Caki2 (cell line): ENCODE data around the gene SPDYE1. TPM values are rescaled to one million over a fixed set of nuclear protein-coding genes. Genes with fewer than 3 reads are reported as not detected.
A peak's percentile ranks its signal among the peaks of the same experiment; 100 is the strongest.
"Not testable (repeated sequence)": the region's sequence is repeated elsewhere in the genome, so short reads cannot be mapped to it uniquely, and the experiment has no call there.

Experiments
- DNase-seq: peaks from one replicate; pipeline ENCODE4 v3.0.0-alpha.2; 2015; ENCODE audit warnings: low read depth
- in situ Hi-C: cut with HindIII; loops from 2 replicates; pipeline ENCODE4 v1.10.0; 2016; ENCODE audit warnings: low sequenced_read_pairs, low pct_unique_long_range_greater_than_20kb, mixed read lengths
- total RNA-seq: library from RNA; depleted of rRNA; stranded (reverse); fragments of >200 nt; shearing (Covaris generic); gene quantifications from 2 replicates; pipeline ENCODE4 v1.2.3, GENCODE V29; 2014; ENCODE audit warnings: low replicate concordance

SPDYE1 gene
- total RNA-seq, 1 experiment from 2014 or later, result not detected

DNA sequence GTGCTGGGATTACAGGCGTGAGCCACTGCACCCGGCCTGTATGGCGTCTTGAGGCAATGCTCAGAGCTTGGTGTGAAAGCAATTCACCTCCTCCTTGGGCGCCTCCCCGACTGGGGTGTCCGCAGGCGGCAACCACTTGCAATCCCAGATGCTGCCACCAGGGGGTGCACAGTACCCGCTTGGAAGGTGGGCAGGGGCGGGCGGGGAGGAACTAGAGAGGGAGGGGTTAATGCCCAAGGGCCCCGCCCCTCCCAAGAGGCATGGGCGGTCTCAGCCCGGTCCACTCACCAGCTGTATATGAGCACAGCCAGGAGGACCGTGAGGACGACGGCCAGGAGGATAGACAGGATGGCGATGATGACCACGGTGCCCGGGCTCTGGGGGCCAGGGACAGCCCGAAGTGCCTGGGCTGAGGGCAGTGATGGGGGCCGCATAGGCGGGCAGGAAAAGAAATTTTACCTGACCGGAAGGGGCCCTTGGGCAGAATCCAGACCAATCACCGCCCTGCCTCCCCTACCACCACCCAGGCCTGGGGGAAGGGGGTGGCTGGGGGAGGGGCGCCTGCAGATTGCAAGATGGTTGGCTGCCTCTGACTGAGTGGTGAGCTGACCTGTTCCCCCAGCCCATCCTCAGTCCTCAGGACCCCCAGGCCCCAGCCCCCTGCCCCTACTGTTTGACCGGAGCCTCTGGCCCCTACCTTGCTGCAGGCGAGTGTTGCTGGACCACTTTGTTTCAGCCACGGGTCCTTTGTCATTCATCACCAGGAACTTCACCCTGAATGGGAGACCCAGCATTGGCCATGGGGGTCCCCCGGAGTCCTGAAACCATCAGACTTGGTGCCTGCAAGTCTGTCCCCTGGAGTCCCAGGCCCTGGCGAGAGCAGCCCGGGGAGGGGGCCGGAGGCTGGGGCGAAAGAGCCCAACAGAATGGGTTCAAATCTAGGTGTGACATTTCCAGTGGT, 11.5 kb upstream of the SPDYE1 start:
- peak; percentile 75 for DNase-seq
- in situ Hi-C loops, result not testable (repeated sequence)

DNA sequence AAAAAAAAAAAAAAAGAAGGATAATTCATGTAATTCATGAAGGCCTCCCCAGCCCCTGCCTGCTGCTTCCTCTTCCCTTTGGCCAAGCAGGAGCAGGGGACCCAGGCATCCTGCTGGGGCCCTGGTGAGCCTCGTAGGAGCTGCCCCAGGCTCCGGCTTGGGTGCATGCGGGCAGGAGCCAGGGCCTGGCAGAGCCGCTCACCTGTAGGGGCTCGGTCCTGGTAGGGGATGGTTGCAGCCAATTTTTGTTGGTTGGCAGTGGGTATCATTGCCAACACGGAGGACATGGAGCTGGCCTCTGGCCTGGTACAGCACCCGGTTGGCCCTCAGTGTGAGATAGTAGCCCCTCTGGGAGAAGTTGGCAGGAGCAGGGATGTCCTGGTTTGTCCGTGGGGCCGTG, 10.2 kb upstream of the SPDYE1 start:
- in situ Hi-C loops, result not testable (repeated sequence)

DNA sequence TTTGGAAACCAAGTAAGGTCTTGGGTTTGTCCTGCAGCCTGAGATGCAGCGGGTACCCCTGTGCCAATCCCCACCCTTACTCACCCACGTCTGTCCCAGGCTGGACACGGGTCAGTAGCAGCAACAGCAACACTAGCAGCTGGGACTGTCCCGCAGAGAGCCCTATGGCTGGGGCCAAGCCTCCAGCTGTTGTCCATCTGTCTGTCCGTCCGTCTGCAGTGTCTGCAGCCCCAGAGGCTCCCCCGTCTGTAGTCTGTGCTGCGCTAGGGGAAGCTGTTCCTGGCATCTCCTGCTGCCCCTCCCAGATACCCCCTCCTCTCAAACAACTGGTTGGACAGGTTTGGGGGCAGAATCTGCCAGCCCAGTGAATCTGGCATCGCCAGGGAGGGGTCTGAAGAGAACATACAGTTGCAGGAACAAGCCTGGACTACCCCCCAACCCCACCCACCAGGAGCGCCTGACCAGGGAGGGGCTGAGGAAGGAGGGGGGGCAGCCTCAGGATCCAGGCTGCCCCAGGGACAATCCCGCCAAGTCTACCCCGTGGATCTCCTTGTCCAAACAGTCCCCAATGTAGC, 7.6 kb upstream of the SPDYE1 start:
- DNase-seq, in situ Hi-C loops: not testable (repeated sequence)

More for the DNA sequence above, 10.2 kb upstream of the SPDYE1 start:
- DNase-seq, result not testable (repeated sequence)

DNA sequence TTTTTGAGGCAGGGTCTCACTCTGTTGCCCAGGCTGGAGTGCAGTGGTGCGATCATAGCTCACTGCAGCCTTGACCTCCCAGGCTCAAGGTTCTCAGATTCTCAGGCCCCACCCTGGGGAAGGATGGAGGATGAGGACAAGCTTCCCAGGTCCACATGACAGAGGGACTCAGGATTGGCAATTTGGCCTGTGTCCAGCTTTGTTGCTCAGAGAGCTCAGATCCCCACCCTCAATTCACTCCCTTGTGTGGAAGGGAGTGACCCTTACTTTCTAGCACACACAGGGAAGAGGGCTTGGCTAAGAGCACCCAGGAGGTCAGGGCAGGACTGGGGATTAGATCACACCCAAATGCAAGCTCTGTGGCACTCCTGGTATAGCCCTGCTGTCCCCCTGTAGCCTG, 6.9 kb upstream of the SPDYE1 start:
- in situ Hi-C loops, DNase-seq: not testable (repeated sequence)

DNA sequence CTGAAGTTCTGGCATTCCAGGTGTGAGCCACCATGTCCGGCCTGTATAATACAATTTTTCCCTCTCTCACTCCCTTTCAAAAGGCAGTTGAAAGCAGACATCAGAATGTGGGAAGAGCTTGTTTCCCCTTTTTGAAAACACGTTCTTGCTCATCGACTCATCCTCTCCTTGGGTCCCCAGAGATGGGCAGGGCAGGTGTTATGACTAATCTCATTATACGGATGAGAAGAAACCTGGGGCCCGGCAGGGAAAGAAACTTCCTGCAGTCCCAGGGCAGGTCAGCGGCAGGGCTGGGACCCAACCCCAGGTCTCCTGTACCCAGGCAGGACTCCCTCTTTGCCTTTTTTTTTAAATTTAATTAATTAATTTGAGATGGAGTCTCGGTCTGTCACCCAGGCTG, 4.8 kb upstream of the SPDYE1 start:
- in situ Hi-C loops, result not testable (repeated sequence)
- peak; percentile 73 for DNase-seq

DNA sequence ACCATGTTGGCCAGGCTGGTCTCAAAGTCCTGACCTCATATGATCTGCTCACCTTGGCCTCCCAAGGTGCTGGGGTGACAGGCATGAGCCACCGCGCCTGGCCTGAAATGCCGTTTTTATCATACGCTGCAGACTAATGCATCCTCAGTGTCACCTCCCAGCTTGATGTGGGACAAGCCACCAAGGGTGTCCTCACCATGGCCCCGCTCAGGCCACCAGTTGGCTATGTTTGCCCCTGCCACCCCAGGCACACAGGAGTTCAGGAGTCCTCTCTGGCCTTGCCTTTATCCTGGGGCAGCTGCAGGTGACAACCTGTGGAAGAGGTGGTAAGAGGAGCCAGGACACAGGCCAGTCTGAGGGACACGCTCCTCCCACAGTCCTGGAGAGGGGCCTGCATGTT, 3.0 kb upstream of the SPDYE1 start:
- in situ Hi-C loops, DNase-seq: not testable (repeated sequence)

DNA sequence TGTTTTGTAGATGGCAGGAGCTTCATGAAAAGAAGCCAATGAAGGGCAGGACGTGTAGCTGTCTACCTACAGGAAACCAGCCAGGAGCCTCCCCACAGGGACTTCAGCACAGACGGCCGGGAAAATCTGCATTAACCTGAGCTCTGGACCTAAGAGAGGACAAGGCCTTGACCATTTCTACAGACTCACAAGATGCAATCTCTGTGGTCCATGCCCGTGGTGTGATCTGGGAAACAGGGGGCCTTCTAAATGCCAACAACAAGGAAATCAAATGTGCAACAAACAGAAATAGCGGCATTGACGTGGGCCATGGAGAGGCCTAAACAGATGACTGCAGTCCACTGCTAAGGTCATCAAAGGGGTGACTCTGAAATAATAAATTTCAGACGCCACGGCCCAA, 14.4 kb downstream of the SPDYE1 start:
- in situ Hi-C loops, result not testable (repeated sequence)

DNA sequence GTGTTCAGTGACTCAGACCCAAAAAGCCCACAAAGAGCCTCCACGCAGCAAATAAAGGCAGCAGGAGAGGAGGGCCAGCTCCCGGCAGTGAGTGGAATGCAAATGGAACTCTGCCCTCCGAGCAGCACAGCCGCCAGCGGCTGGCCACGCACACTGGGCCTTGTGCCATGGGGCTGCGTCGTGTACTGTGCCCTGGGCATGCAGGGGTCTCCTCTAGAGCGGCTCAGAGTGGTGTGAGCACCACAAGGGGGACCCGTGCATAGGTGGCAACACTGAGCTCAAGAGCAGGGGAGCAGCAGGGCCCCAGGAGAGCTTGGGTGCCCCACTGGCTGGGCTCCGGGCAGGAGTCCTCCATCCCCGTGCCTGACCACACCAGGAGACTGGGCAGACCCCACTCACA, 17.4 kb downstream of the SPDYE1 start:
- in situ Hi-C loops, result not testable (repeated sequence)

More for the DNA sequence above, 14.4 kb downstream of the SPDYE1 start:
- DNase-seq, result not testable (repeated sequence)

DNA sequence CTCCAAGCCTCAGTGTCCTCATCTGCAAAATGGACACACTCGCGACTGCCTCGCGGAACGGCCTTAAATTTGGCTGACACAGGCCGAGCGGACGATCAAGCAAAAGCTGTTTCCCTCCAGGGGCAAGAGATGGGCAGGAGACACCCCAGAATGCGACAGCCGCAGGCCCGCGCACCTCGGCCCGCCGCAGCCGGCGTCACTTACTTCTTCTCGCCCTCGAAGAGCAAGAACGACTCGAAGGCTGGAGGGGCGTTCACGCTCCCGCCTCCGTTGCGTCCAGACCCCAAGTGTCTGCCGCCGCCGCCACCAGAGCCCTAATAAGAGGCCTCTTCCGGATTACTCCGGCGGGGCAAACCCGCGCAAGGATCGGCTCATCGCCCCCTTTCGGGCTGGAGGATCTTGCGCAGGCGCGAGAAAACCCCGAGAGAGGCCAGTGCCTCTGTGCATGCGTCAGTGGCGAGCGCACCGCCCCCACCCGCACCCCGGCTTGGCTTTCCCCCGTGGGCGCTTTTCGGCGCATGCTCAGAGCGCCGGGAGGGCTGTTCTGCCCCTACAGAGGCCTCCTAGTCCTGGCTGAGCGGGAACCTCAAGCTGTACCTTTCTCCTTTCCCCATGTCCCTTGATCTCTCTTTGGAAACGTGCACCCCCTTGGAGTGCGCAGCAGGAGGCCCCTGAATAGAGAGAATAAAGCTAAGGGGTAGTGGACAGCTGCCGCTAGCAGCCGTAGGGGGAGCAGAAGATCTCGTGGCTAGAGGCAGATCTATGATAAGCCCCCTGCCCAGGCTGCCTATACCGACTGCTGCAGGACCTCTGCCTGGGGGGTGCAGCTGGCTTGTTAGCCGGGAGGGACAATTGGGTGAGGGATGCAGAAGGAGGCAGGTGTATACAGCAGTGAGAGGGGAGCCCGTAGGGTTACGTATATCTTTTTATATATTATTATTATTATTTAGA, 21.4 kb downstream of the SPDYE1 start:
- in situ Hi-C loops, result not testable (repeated sequence)
- DNase-seq, result peak; percentile 95

More for the DNA sequence above, 17.4 kb downstream of the SPDYE1 start:
- DNase-seq, result not testable (repeated sequence)

DNA sequence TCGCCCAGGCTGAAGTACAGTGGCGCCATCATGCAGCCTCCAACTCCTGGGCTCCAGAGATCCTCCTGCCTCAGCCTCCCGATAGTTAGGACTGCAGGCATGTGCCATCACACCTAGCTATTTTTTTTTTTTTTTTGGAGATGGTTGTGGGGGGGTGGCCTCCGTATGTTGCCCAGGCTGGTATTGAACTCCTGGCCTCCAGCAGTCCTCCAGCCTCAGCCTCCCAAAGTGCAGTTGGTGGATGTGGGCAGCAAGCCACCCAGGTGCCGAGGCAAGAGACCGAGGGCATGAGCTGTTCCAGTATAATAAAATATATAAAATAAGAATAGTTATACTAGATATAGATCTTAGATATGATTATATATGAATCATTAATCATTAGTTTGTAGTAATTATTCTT, 22.1 kb downstream of the SPDYE1 start:
- DNase-seq, in situ Hi-C loops: not testable (repeated sequence)

DNA sequence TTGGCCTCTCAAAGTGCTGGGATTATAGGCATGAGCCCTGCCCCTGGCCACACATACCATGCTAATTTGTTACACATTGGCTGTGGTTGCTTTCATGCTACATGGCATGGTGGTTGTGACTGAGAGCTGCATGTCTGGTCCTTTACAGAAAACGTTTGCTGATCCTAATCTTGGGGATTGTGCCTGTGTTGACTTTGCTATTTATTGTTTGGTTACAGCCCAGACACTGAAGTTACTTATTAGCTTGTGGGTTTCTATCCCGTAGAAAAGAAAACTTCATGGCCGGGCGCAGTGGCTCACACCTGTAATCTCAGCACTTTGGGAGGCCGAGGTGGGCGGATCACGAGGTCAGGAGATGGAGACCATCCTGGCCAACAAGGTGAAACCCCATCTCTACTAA, 24.4 kb downstream of the SPDYE1 start:
- DNase-seq, in situ Hi-C loops: not testable (repeated sequence)

DNA sequence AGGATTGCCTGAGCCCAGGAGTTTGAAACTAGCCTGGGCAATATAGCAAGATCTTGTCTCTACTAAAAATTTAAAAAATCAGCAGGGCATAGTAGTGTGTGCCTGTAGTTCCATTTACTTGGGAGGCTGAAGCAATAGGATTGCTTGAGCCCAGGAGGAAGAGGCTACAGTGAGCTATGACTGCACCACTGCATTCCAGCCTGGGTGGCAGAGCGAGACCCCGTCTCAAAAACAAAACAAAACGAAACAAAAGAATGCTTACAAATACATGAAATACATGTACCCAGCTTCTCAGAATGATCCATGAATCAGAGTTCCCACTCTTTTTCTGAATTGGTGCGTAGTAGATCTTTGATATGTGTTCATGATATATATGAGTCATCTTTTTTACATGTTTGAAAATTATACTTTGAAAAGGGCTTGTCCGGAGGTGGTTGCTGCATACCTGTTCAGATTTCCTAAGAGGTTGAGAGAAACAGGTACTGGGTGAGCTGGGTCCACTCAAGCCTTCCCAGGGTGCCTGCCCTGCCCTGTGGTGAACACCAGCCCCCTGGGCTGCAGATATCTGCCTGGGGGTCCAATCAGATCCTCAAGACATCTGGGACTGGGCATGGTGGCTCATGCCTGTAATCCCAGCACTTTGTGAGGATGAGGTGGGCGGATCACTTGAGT, 25.2 kb downstream of the SPDYE1 start:
- in situ Hi-C loops, DNase-seq: not testable (repeated sequence)

DNA sequence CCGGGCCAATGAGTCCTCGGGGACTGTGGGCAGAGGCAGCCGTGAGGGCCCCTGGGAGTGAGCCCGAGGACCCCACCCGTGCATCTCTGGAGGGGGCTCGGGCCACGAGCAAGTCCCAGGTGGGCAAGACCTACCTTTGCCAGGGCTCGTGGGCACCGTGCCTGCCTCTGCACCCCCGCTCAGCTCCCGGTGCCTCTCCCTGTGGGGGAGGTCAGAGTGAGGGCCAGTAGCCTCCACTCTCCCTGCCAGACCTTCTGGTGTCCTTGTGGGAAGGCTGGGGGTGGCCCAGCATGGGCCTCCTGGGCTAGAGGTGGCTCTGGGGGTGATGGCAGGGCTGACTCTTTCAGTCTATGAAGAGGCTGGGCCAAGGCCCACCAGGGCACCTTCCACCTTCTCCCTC, 31.7 kb downstream of the SPDYE1 start:
- DNase-seq, in situ Hi-C loops: not testable (repeated sequence)

DNA sequence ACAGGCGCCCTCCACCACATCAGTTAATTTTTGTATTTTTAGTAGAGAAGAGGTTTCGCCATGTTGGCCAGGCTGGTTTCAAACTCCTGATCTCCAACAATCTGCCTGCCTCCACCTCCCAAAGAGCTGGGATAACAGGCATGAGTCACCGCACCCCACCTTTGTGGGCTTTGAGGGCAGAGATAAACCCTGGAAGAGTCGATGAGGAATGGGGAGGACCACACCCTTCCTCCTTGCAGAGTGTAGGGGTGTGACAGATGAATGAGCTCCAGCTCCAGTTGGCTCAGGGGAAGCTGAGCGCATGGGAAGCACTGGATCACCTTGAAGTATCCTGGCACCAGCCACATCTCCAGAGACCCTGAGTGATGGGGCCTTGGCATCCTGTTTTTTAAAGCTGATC, 32.3 kb downstream of the SPDYE1 start:
- in situ Hi-C loops, DNase-seq: not testable (repeated sequence)

DNA sequence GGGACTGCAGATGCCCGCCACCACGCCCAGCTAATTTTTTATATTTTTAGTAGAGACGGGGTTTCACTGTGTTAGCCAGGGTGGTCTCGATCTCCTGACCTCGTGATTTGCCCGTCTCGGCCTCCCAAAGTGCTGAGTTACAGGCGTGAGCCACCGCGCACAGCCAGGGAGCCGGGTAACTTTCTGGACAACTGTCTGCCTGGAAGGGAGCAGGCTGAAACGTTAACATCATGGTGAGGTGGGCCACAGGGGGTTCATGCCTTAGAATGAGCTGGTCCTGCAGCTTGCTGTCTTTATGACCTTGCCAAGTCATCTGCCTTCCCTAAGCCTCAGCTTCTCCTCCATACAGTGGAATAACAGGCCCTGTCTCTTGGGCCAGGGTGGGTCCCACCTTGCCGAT, 33.6 kb downstream of the SPDYE1 start:
- in situ Hi-C loops, DNase-seq: not testable (repeated sequence)

DNA sequence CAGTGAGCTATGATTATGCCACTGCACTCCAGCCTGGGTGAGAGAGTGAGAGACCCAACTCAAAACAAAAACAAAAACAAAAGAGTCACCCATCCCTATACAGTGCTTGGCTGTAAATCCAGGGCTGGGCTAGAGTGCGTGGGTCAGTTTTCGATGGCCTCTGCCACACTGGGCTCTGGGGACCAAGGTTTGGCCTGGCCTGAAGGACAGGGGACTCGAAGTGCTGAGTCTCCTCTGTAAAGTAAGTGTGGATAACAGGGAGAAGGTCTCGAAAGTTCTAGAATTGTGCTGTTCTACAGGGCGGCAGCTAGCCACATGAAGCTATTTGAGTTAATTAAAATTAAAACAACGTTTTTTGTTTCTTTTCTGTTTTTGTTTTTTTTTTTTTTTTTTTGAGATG, 34.3 kb downstream of the SPDYE1 start:
- in situ Hi-C loops, DNase-seq: not testable (repeated sequence)

DNA sequence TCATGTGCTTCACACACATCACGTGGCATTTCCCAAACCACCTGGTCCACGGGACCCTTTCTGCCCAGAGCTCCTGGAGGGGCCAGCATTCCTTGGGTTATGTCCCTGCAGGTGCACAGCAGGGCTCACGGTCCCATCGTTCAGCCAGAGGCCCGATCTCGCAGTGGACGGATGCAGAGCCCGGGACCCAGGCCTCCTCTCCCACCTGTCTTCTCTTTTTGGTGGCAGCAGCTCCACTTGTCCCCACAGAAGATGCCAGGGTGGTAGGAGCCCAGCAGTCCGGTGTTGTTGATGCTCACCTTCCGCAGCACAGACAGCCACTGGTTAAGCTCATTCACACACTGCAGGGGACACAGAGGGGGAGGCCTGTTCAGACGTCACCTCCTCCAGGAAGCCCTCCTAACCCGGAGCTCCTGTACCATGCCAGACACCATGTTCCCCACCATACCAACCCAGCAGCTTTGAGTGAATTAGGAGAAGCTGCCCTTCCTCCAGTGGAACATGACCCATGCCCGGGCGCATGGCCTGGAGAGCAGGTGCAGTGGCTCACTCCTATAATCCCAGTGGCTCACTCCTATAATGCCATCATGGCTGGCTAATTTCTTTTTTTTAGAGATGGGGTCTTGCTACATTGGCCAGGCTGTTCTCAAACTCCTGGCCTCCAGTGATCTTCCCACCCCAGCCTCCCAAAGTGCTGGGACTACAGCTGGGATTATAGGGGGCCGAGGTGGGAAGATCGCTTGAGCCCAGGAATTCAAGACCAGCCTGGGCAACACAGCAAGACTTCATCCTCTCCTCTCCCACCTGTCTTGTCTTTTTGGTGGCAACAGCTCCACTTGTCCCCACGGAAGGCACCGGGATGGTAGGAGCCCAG, 36.5 kb downstream of the SPDYE1 start:
- in situ Hi-C loops, DNase-seq: not testable (repeated sequence)
